ENCODE measurements around the gene HDAC8. TPM values are rescaled to one million over a fixed set of nuclear protein-coding genes. Genes with fewer than 3 reads are reported as not detected.

HDAC8 gene
- 10 to 100 TPM; 33.3 to 33.9 TPM for total RNA-seq
- 22.0 TPM for polyA plus RNA-seq (2013, experiment 1 of 2)
- 23.1 TPM for polyA plus RNA-seq (2013, experiment 2 of 2)
- long read RNA-seq, experiment 1, partial matches to known transcripts = 1 of 11 reads
- long read RNA-seq, experiment 1, other reads (novel, unspliced or antisense) = 10 of 11 reads
- long read RNA-seq, experiment 2, transcript HDAC8-207 (11 exons, 2,110 nt) = major isoform, 17 of 48 reads
- long read RNA-seq, experiment 2, transcript HDAC8-214 (8 exons, 2,373 nt) = minor isoform, 5 of 48 reads
- long read RNA-seq, experiment 2, partial matches to known transcripts = 0 of 48 reads
- long read RNA-seq, experiment 2, other reads (novel, unspliced or antisense) = 16 of 48 reads
- long read RNA-seq, experiment 3, full-length matches to known transcripts = 54 of 65 reads
- long read RNA-seq, experiment 3, partial matches to known transcripts = 0 of 65 reads
- long read RNA-seq, experiment 3, other reads (novel, unspliced or antisense) = 11 of 65 reads
- long read RNA-seq, experiment 4, transcript HDAC8-214 (8 exons, 2,373 nt) = minor isoform, 8 of 114 reads
- long read RNA-seq, experiment 4, transcript HDAC8-207 (11 exons, 2,110 nt) = major isoform, 38 of 114 reads
- long read RNA-seq, experiment 4, partial matches to known transcripts = 44 of 114 reads
- long read RNA-seq, experiment 4, other reads (novel, unspliced or antisense) = 13 of 114 reads

GRCh38 chrX:72572248-72573157, at the start of gene HDAC8:
HDAC8 (minus strand) TSS chrX:72572843; CDS start chrX:72572761, 82 bp downstream.
- Histone ChIP-seq H3K36me3 (ENCODE audit: control insufficient read depth, insufficient read depth, low read length) (peaks cover 13% of the 10 kb centered on the region), H3K9me3 (ENCODE audit: control insufficient read depth, low read length) (no peaks in the 10 kb centered on the region), H3K27ac (ENCODE audit: low read depth, low read length) (no peak within 1 kb of the TSS), H3K9ac (ENCODE audit: extremely low read depth, low read length, poor library complexity, severe bottlenecking) (peak within 1 kb of the TSS; percentile 71), H3K4me3 (ENCODE audit: low read length) (peak within 1 kb of the TSS; percentile 96), H3K27me3 (ENCODE audit: control insufficient read depth, insufficient read depth, low read length, poor library complexity, severe bottlenecking) (no peaks in the 10 kb centered on the region), H3K4me1 (ENCODE audit: control insufficient read depth, insufficient read depth, low read length) (no peaks in the 10 kb centered on the region)
- no peak for TF ChIP-seq CTCF (conservative IDR thresholded peaks at IDR 0.05)
- WGBS, 2 experiments (ENCODE audit: insufficient coverage in 1 of 2, insufficient read length in 1 of 2) = 0% methylated on average over 4 to 36 of the region's 36 CpGs
- Mint-ChIP-seq H3K27me3 (ENCODE audit: insufficient read depth) (peaks cover 10% of the 10 kb centered on the region), H3K4me1 (peaks cover 3% of the 10 kb centered on the region), H3K9me3 (peaks cover 61% of the 10 kb centered on the region), H3K4me3 (peak within 1 kb of the TSS; percentile 83), H3K36me3 (ENCODE audit: low read depth) (peaks cover 13% of the 10 kb centered on the region), H3K27ac (peak within 1 kb of the TSS; percentile 93)
- peak; percentile 86 for DNase-seq

GRCh38 chrX:72621625-72622485, 49.2 kb upstream of the HDAC8 start:
- WGBS, 2 experiments (ENCODE audit: insufficient coverage in 1 of 2, insufficient read length in 1 of 2) = 83% methylated on average over 2 of the region's 4 CpGs; no CpG with 5 or more reads in 1 of the 2 experiments
- H3K9ac ChIP-seq (ENCODE audit: extremely low read depth, low read length, poor library complexity, severe bottlenecking) = no peak overlapping the region
- H3K27ac ChIP-seq (ENCODE audit: low read depth, low read length) = no peak overlapping the region

More at GRCh38 chrX:72621625-72622485, 49.2 kb upstream of the HDAC8 start:
- Histone ChIP-seq H3K36me3 (ENCODE audit: control insufficient read depth, insufficient read depth, low read length) (no peaks in the 10 kb centered on the region), H3K9me3 (ENCODE audit: control insufficient read depth, low read length) (no peaks in the 10 kb centered on the region), H3K4me3 (ENCODE audit: low read length) (no peak overlapping the region), H3K27me3 (ENCODE audit: control insufficient read depth, insufficient read depth, low read length, poor library complexity, severe bottlenecking) (no peaks in the 10 kb centered on the region), H3K4me1 (ENCODE audit: control insufficient read depth, insufficient read depth, low read length) (no peaks in the 10 kb centered on the region)
- H3K36me3 Mint-ChIP-seq (ENCODE audit: low read depth) = no peaks in the 10 kb centered on the region
- peaks cover 18% of the 10 kb centered on the region for H3K9me3 Mint-ChIP-seq
- no peak for TF ChIP-seq CTCF (conservative IDR thresholded peaks at IDR 0.05)
- no peak overlapping the region for H3K27ac Mint-ChIP-seq
- no peaks in the 10 kb centered on the region for H3K4me1 Mint-ChIP-seq
- DNase-seq = no peak
- no peak overlapping the region for H3K4me3 Mint-ChIP-seq
- no peaks in the 10 kb centered on the region for H3K27me3 Mint-ChIP-seq (ENCODE audit: insufficient read depth)
